Measurements from ENCODE around the gene CAMKMT. TPM values are rescaled to one million over a fixed set of nuclear protein-coding genes. Genes with fewer than 3 reads are reported as not detected.
A peak's percentile ranks its signal among the peaks of the same experiment; 100 is the strongest.

The CAMKMT gene
- total RNA-seq, 5 donors from 2014 or later (not counting 1 experiment from before 2014, with no cell fraction given), result 11.9 to 20.2 (median 16.5) TPM

DNA sequence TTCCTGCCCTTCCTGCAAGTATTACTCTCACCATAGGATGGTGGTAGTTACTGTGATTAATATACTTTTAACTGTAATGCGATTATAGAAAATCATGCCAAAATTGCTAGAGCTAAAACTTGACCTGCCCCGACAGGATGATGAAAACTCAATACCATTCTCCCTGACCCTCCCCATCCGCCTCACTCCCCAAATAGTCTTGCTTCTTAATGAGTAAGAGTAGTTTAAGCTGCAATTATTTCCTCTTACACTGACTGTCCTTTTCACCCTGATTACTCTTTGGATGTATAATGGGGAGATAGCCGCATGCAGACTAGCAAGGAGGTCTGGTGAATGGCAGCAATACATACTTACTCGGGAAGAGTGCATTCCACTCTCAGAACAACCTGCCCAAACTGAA is 310.2 kb downstream of the CAMKMT start:
- WGBS (ENCODE audit: insufficient coverage), result 100% methylated on average over 1 of the region's 5 CpGs
- ATAC-seq (replicated peaks in 1 of 4), result no peak
- CTCF ChIA-PET, result interaction anchor here (0.5 to 1.0 kb wide), 3 partner anchors 9 to 192 kb away, joined by 3 read pairs; no protein-coding TSS in a partner anchor
- no peak overlapping the region for H3K27ac ChIP-seq (ENCODE audit: low read length)
- H3K27ac Mint-ChIP-seq, result no peak overlapping the region
- POLR2A ChIA-PET, result no interaction called here
- H3K4me1 Mint-ChIP-seq, result peaks cover 0 to 9% (median 8%) of the 10 kb centered on the region in 3 donors
- H3K4me1 ChIP-seq (ENCODE audit: control insufficient read depth in 1 of 2, extremely low read depth in 1 of 2, insufficient read depth in 2 of 2, low read length in 2 of 2), result peaks cover 0 to 3% of the 10 kb centered on the region in 2 experiments
- H3K27me3 Mint-ChIP-seq, result no peaks in the 10 kb centered on the region
- no peak overlapping the region for H3K4me3 ChIP-seq (ENCODE audit: control insufficient read depth in 1 of 2, extremely low read depth in 1 of 2, low read length in 1 of 2)
- no peaks in the 10 kb centered on the region for H3K9me3 Mint-ChIP-seq
- no peak overlapping the region for H3K4me3 Mint-ChIP-seq
- H3K36me3 ChIP-seq (ENCODE audit: control insufficient read depth in 2 of 2, extremely low read depth in 1 of 2, insufficient read depth in 1 of 2, low read length in 1 of 2), result no peaks in the 10 kb centered on the region
- peaks cover 15% of the 10 kb centered on the region for H3K36me3 Mint-ChIP-seq
- no peaks in the 10 kb centered on the region for H3K9me3 ChIP-seq
- no peak for DNase-seq
- no peaks in the 10 kb centered on the region for H3K27me3 ChIP-seq (replicated peaks in 1 of 2; ENCODE audit: control insufficient read depth in 2 of 2, extremely low read depth in 1 of 2, insufficient read depth in 2 of 2, low read length in 1 of 2)

DNA sequence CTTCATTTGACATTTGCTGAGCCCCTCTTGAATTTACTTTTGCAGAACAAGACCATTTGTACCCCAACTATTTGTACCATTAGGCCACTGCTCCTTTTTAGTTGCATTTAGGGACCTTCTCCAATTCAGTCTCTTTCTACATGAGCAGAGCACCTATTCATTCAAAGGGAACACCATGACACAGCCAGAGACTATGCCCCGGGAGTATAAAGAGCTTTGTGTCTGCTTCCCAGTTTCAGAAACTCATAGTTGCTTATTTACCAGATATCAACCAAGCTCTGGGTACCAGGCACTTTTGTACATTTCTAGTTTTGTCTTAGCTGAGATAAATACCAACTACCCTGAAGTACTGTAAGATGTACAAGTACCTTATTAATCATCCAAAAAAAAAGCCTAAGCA is 310.7 kb downstream of the CAMKMT start:
- no peaks in the 10 kb centered on the region for H3K36me3 ChIP-seq (ENCODE audit: control insufficient read depth in 2 of 2, extremely low read depth in 1 of 2, insufficient read depth in 1 of 2, low read length in 1 of 2)
- POLR2A ChIA-PET, result no interaction called here
- no peak for ATAC-seq (replicated peaks in 1 of 4)
- CTCF ChIA-PET, result interaction anchor here in 1 of 2 donors (0.5 to 1.0 kb wide), 2 partner anchors 9 to 193 kb away, joined by 3 read pairs; no protein-coding TSS in a partner anchor
- peaks cover 13% of the 10 kb centered on the region for H3K36me3 Mint-ChIP-seq
- H3K27ac Mint-ChIP-seq, result no peak overlapping the region
- H3K27me3 Mint-ChIP-seq, result no peaks in the 10 kb centered on the region
- H3K4me3 Mint-ChIP-seq, result no peak overlapping the region
- no peaks in the 10 kb centered on the region for H3K9me3 ChIP-seq
- H3K9me3 Mint-ChIP-seq, result no peaks in the 10 kb centered on the region
- DNase-seq, result no peak
- H3K27ac ChIP-seq (ENCODE audit: low read length), result no peak overlapping the region
- H3K4me3 ChIP-seq (ENCODE audit: control insufficient read depth in 1 of 2, extremely low read depth in 1 of 2, low read length in 1 of 2), result no peak overlapping the region
- peaks cover 0 to 9% (median 8%) of the 10 kb centered on the region in 3 donors for H3K4me1 Mint-ChIP-seq
- no peaks in the 10 kb centered on the region for H3K27me3 ChIP-seq (replicated peaks in 1 of 2; ENCODE audit: control insufficient read depth in 2 of 2, extremely low read depth in 1 of 2, insufficient read depth in 2 of 2, low read length in 1 of 2)
- H3K4me1 ChIP-seq (ENCODE audit: control insufficient read depth in 1 of 2, extremely low read depth in 1 of 2, insufficient read depth in 2 of 2, low read length in 2 of 2), result peaks cover 0 to 3% of the 10 kb centered on the region in 2 experiments
- no CpG with 5 or more reads among the region's 1 CpG for WGBS (ENCODE audit: insufficient coverage)

DNA sequence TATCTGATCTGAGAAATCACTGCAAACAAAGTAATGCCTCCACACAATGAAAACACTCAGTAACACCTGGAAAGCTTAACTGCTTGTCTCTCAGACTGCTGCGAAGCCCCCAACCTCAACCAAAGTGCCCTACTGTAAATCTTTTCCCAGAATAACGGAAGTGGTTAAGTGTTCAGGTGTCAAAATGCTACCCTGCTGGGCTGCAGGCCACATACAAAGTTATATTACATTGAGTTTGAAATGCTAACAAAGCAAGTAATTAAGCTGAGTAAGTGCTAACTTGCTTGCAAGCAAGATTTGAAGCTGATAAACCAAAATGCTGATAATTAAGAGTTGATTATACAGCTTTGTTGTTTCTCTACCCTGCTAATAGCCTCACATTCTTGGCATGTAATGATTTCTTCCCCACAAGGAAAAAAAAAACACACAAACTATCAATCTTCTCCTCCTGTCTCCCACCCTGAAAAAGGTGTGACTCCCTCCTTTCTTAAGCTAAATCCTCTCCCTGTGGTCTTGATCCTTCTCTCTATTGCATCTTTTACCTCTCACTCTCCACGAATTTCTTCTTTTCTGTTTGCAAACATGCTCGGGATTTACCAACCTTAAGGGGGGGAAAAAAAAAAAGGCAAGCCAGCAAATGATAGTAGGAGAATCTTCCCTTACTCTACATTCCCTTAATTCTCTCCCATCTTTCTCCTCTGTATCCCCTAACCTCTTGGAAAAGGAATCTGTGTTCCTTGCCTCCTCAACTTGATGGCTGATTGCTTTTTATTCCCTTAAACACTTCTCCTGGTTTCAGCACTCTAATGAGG is 312.9 kb downstream of the CAMKMT start:
- CTCF ChIA-PET, result no interaction called here
- H3K27ac Mint-ChIP-seq, result peak overlapping the region in 1 of 2 donors; percentile 59

DNA sequence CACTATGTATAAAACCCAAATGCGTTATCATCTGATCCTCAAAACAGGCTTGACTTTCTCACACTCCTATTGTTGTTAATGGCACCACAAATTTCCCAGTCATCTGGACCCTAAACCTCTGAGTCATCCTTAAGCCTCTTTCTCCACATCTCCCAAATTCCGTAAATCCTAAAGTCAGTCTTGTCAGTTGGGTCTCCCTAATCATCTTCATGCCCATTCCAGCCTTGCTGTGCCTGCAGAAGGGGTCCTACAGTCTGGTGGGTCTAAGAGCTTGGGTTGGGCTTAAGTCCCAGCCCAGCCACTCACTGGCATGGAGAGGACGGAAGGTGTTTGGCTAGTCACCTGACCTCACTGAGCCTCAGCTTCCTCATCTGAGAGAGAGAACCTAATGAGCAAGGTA is 314.6 kb downstream of the CAMKMT start:
- Mint-ChIP-seq H3K36me3 (peaks cover 8% of the 10 kb centered on the region), H3K27me3 (no peaks in the 10 kb centered on the region), H3K27ac (no peak overlapping the region), H3K4me1 (peaks cover 0 to 9% (median 8%) of the 10 kb centered on the region in 3 donors), H3K4me3 (no peak overlapping the region), H3K9me3 (no peaks in the 10 kb centered on the region)
- POLR2A ChIA-PET, result no interaction called here
- H3K9me3 ChIP-seq, result no peaks in the 10 kb centered on the region
- H3K4me1 ChIP-seq (ENCODE audit: control insufficient read depth in 1 of 2, extremely low read depth in 1 of 2, insufficient read depth in 2 of 2, low read length in 2 of 2), result peaks cover 0 to 3% of the 10 kb centered on the region in 2 experiments
- DNase-seq (no peak), ATAC-seq (replicated peaks in 1 of 4) (no peak)
- H3K36me3 ChIP-seq (ENCODE audit: control insufficient read depth in 2 of 2, extremely low read depth in 1 of 2, insufficient read depth in 1 of 2, low read length in 1 of 2), result no peaks in the 10 kb centered on the region
- H3K4me3 ChIP-seq (ENCODE audit: control insufficient read depth in 1 of 2, extremely low read depth in 1 of 2, low read length in 1 of 2), result no peak overlapping the region
- no peaks in the 10 kb centered on the region for H3K27me3 ChIP-seq (replicated peaks in 1 of 2; ENCODE audit: control insufficient read depth in 2 of 2, extremely low read depth in 1 of 2, insufficient read depth in 2 of 2, low read length in 1 of 2)
- 100% methylated on average over 1 of the region's 3 CpGs for WGBS (ENCODE audit: insufficient coverage)
- CTCF ChIA-PET, result no interaction called here
- H3K27ac ChIP-seq (ENCODE audit: low read length), result no peak overlapping the region

More for the DNA sequence above, 312.9 kb downstream of the CAMKMT start:
- Histone ChIP-seq H3K4me1 (ENCODE audit: control insufficient read depth in 1 of 2, extremely low read depth in 1 of 2, insufficient read depth in 2 of 2, low read length in 2 of 2) (peaks cover 0 to 3% of the 10 kb centered on the region in 2 experiments), H3K27me3 (replicated peaks in 1 of 2; ENCODE audit: control insufficient read depth in 2 of 2, extremely low read depth in 1 of 2, insufficient read depth in 2 of 2, low read length in 1 of 2) (no peaks in the 10 kb centered on the region), H3K36me3 (ENCODE audit: control insufficient read depth in 2 of 2, extremely low read depth in 1 of 2, insufficient read depth in 1 of 2, low read length in 1 of 2) (no peaks in the 10 kb centered on the region), H3K27ac (ENCODE audit: low read length) (no peak overlapping the region), H3K9me3 (no peaks in the 10 kb centered on the region), H3K4me3 (ENCODE audit: control insufficient read depth in 1 of 2, extremely low read depth in 1 of 2, low read length in 1 of 2) (no peak overlapping the region)
- no CpG with 5 or more reads among the region's 4 CpGs for WGBS (ENCODE audit: insufficient coverage)
- H3K36me3 Mint-ChIP-seq, result peaks cover 16% of the 10 kb centered on the region
- H3K27me3 Mint-ChIP-seq, result no peaks in the 10 kb centered on the region
- no peaks in the 10 kb centered on the region for H3K9me3 Mint-ChIP-seq
- ATAC-seq (replicated peaks in 1 of 4), result no peak
- H3K4me1 Mint-ChIP-seq, result peaks cover 0 to 9% (median 8%) of the 10 kb centered on the region in 3 donors
- DNase-seq, result no peak
- POLR2A ChIA-PET, result interaction anchor here in 1 of 2 donors (0.6 kb wide), 1 partner anchor 697 kb away, joined by 5 read pairs; no protein-coding TSS in a partner anchor
- H3K4me3 Mint-ChIP-seq, result no peak overlapping the region

DNA sequence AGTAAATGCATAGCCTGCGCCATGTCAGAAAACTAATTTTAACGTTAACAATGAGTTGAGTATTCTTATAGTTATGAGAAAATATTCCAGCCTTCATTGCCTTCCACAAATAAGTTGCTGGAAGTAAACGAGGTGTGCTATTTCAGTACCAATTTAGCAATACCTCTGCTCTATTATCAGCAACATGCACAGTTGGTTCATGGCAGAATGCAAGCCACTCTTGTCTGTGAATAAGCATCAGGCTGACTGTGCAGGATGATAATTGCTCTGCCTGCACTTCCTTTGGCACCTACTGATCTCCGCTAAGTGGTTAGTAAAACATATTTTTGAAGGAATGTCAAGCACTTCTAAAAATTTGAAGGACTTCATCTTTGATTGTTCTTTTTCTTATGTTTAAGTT is 317.8 kb downstream of the CAMKMT start:
- H3K27me3 Mint-ChIP-seq, result no peaks in the 10 kb centered on the region
- Histone ChIP-seq H3K36me3 (ENCODE audit: control insufficient read depth in 2 of 2, extremely low read depth in 1 of 2, insufficient read depth in 1 of 2, low read length in 1 of 2) (no peaks in the 10 kb centered on the region), H3K27ac (ENCODE audit: low read length) (no peak overlapping the region), H3K4me3 (ENCODE audit: control insufficient read depth in 1 of 2, extremely low read depth in 1 of 2, low read length in 1 of 2) (no peak overlapping the region), H3K4me1 (ENCODE audit: control insufficient read depth in 1 of 2, extremely low read depth in 1 of 2, insufficient read depth in 2 of 2, low read length in 2 of 2) (no peaks in the 10 kb centered on the region), H3K27me3 (replicated peaks in 1 of 2; ENCODE audit: control insufficient read depth in 2 of 2, extremely low read depth in 1 of 2, insufficient read depth in 2 of 2, low read length in 1 of 2) (no peaks in the 10 kb centered on the region), H3K9me3 (no peaks in the 10 kb centered on the region)
- ChIA-PET POLR2A (interaction anchor here in 1 of 2 donors (0.6 kb wide), 1 partner anchor 429 kb away, joined by 5 read pairs; no protein-coding TSS in a partner anchor), CTCF (no interaction called here)
- DNase-seq (no peak), ATAC-seq (replicated peaks in 1 of 4) (no peak)
- no CpG with 5 or more reads among the region's 4 CpGs for WGBS (ENCODE audit: insufficient coverage)
- no peak overlapping the region for H3K4me3 Mint-ChIP-seq
- H3K4me1 Mint-ChIP-seq, result no peaks in the 10 kb centered on the region
- H3K36me3 Mint-ChIP-seq, result peaks cover 8% of the 10 kb centered on the region
- no peak overlapping the region for H3K27ac Mint-ChIP-seq
- H3K9me3 Mint-ChIP-seq, result no peaks in the 10 kb centered on the region

DNA sequence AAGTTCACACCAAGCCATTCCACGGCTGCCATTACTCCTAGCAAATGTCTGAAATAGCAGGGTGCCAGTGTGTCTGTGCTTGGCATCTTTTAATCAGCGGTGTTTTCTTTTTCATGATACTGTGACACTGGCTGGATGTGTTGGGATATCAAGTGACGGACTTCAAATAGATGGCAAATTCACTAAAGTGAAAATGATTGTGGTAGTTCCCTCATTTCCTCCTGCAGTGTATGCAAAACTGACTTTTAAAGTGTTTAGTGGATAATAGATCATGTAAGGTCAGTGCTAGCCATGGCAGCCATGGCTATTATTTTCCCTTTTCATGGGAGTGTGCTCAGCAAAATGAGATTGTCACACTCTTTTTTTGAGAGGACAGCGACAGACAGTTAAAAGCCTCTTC is 318.2 kb downstream of the CAMKMT start:
- Mint-ChIP-seq H3K27me3 (no peaks in the 10 kb centered on the region), H3K4me1 (no peaks in the 10 kb centered on the region), H3K36me3 (peaks cover 8% of the 10 kb centered on the region), H3K4me3 (no peak overlapping the region), H3K27ac (no peak overlapping the region), H3K9me3 (no peaks in the 10 kb centered on the region)
- Histone ChIP-seq H3K4me1 (ENCODE audit: control insufficient read depth in 1 of 2, extremely low read depth in 1 of 2, insufficient read depth in 2 of 2, low read length in 2 of 2) (no peaks in the 10 kb centered on the region), H3K9me3 (no peaks in the 10 kb centered on the region), H3K27me3 (replicated peaks in 1 of 2; ENCODE audit: control insufficient read depth in 2 of 2, extremely low read depth in 1 of 2, insufficient read depth in 2 of 2, low read length in 1 of 2) (no peaks in the 10 kb centered on the region), H3K4me3 (ENCODE audit: control insufficient read depth in 1 of 2, extremely low read depth in 1 of 2, low read length in 1 of 2) (no peak overlapping the region), H3K27ac (ENCODE audit: low read length) (no peak overlapping the region), H3K36me3 (ENCODE audit: control insufficient read depth in 2 of 2, extremely low read depth in 1 of 2, insufficient read depth in 1 of 2, low read length in 1 of 2) (no peaks in the 10 kb centered on the region)
- WGBS (ENCODE audit: insufficient coverage), result 92% methylated on average over 2 of the region's 4 CpGs
- ChIA-PET CTCF (no interaction called here), POLR2A (no interaction called here)
- no peak for DNase-seq
- no peak for ATAC-seq (replicated peaks in 1 of 4)

All from T-cell (primary cell).